Transverse colon (tissue), 3 donors: ENCODE data around the gene MED27.

ENCODE experiments used
- CTCF ChIP-seq, 5 experiments: fragments of 200-600 bp in 3 of 5; fragments of 450-650 bp in 2 of 5; sonication (generic) in 3 of 5; IDR thresholded peaks; 1 replicate in 2 of 5; 2 replicates in 3 of 5; pipeline ENCODE4 v1.5.1; 2016 to 2017; ENCODE audit warnings: antibody characterized with exemption in 5 of 5, inconsistent platforms in 3 of 5, mild to moderate bottlenecking in 2 of 5, moderate library complexity in 1 of 5
- EP300 ChIP-seq: sonication (generic); formaldehyde crosslinking; IDR thresholded peaks from one replicate; pipeline ENCODE4 v1.6.1; 2017; ENCODE audit warnings: antibody characterized with exemption, low read depth

- TF ChIP-seq EP300 (no peak), CTCF (IDR thresholded peaks at IDR 0.05) (no peak)
Observed at GRCh38 chr9:132025766-132026165, 53.9 kb downstream of the MED27 start.
